HUES6 (cell line): ENCODE measurements around the gene DNAH8.
A peak's percentile ranks its signal among the peaks of the same experiment; 100 is the strongest.
"Not testable (repeated sequence)": the region's sequence is repeated elsewhere in the genome, so short reads cannot be mapped to it uniquely, and the experiment has no call there.

Experiments used
- H3K27ac ChIP-seq: 2 replicates; pipeline ENCODE4 v1.7.0; 2013; ENCODE audit warnings: low read depth, mild to moderate bottlenecking, low read length, inconsistent platforms
- H3K27me3 ChIP-seq: 2 replicates; pipeline ENCODE4 v1.6.1; 2013; ENCODE audit warnings: low read length; ENCODE audit not compliant: control insufficient read depth, insufficient read depth
- H3K36me3 ChIP-seq: 2 replicates; pipeline ENCODE4 v1.6.1; 2013; ENCODE audit warnings: low read length; ENCODE audit not compliant: control insufficient read depth, insufficient read depth
- H3K4me1 ChIP-seq: 2 replicates; pipeline ENCODE4 v1.6.1; 2013; ENCODE audit warnings: low read length; ENCODE audit not compliant: control insufficient read depth, insufficient read depth
- H3K4me3 ChIP-seq: 2 replicates; pipeline ENCODE4 v1.5.1; 2013; ENCODE audit warnings: low read depth, low read length
- H3K9ac ChIP-seq: one replicate; pipeline ENCODE4 v1.6.1; 2013; ENCODE audit warnings: mild to moderate bottlenecking, low read length
- H3K9me3 ChIP-seq: 2 replicates; pipeline ENCODE4 v1.6.1; 2013; ENCODE audit warnings: low read depth, low read length; ENCODE audit not compliant: control insufficient read depth, insufficient read depth

Gene DNAH8

DNA sequence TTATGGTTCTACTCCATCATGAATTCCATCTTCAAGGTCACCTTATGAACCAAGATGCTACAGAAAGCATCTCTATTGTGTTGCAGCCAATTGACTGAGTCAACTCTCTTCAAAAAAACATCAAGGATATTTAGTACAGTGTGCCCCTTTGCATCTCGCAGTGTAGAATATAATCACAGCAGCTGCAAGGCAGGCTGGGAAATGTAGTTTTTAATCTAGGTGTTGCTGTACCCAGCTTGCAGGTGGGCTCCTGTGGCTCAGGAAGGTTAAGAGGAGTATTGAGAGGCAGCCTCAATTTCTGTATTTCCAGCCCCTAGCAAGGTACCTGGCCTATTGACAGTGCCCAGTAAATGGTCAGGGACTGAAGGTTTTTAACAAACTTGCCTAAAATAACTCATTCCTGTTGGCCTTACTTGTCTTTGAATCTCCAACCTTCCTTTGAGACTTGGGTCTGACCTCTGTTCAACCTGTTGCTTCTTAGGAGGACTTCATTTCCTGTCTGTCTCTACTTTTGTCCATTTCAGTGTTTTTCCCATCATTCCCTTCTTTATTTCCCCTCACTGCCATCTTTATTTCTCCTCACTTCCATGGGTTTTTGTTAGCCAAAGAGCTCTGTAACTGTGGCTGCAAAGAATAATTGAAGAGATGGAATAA is 150.5 kb downstream of the DNAH8 start:
- no peak overlapping the region for H3K4me3 ChIP-seq

DNA sequence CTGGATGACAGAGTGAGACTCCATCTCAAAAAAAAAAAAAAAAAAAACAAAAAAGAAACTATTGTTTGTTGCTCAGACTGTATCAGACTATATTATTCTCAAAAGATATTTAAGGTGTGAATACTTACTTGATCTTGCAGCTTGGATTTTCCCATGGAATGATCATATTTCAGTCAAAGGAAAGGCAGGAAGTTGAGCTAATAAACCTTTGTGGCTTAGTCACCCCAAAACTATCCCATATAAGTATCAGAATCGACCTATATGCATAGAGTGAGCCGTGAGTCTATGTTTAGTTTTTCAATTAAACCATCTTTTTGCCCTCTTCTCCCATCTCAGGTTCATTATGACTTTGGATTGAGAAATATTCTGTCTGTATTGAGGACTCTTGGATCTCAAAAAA is 152.6 kb downstream of the DNAH8 start:
- Histone ChIP-seq H3K4me3 (no peak overlapping the region), H3K4me1 (peaks cover 5% of the 10 kb centered on the region; the same call in 1 of the 2 replicates), H3K9me3 (no peaks in the 10 kb centered on the region)

More for the DNA sequence above, 150.5 kb downstream of the DNAH8 start:
- Histone ChIP-seq H3K27ac (no peak overlapping the region), H3K9me3 (no peaks in the 10 kb centered on the region), H3K9ac (no peak overlapping the region), H3K27me3 (no peaks in the 10 kb centered on the region), H3K36me3 (no peaks in the 10 kb centered on the region), H3K4me1 (no peaks in the 10 kb centered on the region)

DNA sequence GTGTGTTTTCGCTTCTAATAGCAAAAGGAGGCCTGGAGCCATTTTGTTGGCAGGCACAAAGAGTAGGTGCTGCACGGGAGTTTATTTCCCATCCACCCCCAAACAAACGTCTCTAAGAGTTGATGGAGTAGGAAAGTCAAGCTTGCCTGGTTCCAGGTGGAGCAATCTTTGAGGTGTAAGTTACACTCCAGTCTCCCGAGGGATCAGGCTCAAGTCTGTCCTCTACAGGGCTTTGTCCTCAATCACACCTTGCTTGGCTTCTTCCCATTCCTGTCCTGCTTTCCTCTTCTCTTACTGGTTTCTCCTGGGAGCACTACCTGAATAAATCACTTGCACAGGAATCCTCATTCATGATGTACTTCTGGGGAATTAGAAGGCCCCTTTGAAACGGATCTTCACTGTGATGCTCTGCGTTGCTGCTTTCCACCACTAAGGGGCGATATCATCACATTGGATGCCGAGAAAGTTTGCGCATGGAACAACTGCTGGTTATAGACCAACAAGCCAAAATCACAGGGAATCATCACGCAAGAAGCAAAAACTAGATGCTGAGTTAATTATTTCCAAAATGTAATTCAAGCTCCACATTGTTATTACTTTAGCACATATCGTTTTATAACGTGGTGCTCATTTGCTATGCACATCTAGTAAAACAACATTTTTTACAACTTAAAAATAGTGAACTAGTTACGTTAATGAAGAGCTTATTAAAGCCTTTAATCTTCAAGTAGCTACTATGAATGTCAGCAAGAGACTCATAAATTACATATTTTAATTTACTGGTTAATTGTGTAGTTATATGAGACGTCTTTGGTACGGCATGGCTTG is 156.8 kb downstream of the DNAH8 start:
- Histone ChIP-seq H3K36me3 (no peaks in the 10 kb centered on the region), H3K9me3 (no peaks in the 10 kb centered on the region), H3K27ac (no peak overlapping the region), H3K4me1 (peaks cover 11% of the 10 kb centered on the region; the same call in 1 of the 2 replicates), H3K27me3 (no peaks in the 10 kb centered on the region), H3K9ac (no peak overlapping the region), H3K4me3 (no peak overlapping the region)

More for the DNA sequence above, 152.6 kb downstream of the DNAH8 start:
- no peaks in the 10 kb centered on the region for H3K27me3 ChIP-seq
- H3K36me3 ChIP-seq = no peaks in the 10 kb centered on the region
- no peak overlapping the region for H3K9ac ChIP-seq
- H3K27ac ChIP-seq = no peak overlapping the region

DNA sequence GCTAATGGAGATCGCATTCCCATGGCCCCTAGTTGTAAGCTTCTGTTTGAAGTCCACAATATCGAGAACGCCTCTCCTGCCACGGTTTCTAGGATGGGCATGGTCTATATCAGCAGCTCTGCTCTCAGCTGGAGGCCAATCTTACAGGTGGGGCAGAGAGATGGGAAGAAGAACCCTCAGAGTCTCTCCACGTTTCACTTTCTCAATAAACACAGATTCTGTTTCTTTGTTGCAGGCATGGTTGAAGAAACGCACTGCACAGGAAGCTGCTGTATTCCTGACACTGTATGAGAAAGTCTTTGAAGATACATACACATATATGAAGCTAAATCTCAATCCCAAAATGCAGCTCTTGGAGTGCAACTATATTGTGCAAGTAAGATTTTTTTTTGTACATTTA is 157.9 kb downstream of the DNAH8 start:
- H3K27me3 ChIP-seq = no peaks in the 10 kb centered on the region
- H3K4me3 ChIP-seq = no peak overlapping the region
- no peaks in the 10 kb centered on the region for H3K36me3 ChIP-seq
- no peaks in the 10 kb centered on the region for H3K9me3 ChIP-seq
- no peak overlapping the region for H3K9ac ChIP-seq
- H3K4me1 ChIP-seq = peaks cover 11% of the 10 kb centered on the region; the same call in 1 of the 2 replicates
- no peak overlapping the region for H3K27ac ChIP-seq

DNA sequence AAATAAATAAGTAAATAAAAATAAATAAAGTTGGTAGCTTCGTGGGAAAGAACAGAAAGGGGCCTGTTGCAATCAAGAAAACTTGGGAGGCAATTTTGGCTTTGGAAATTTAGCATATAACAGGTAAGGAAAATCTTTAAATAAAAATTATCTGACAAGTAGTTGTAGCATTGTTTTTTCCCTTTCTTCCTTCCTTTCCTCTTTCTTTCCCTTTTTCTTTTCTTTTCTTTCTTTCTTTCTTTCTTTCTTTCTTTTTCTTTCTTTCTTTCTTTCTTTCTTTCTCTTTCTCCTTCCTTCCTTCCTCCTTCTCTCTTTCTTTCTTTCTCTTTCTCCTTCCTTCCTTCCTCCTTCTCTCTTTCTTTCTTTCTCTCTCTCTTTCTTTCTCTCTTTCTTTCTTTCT is 158.7 kb downstream of the DNAH8 start:
- H3K4me3 ChIP-seq, H3K9me3 ChIP-seq, H3K36me3 ChIP-seq, H3K27ac ChIP-seq, H3K27me3 ChIP-seq, H3K9ac ChIP-seq: not testable (repeated sequence)
- peaks cover 11% of the 10 kb centered on the region; the same call in 1 of the 2 replicates for H3K4me1 ChIP-seq

DNA sequence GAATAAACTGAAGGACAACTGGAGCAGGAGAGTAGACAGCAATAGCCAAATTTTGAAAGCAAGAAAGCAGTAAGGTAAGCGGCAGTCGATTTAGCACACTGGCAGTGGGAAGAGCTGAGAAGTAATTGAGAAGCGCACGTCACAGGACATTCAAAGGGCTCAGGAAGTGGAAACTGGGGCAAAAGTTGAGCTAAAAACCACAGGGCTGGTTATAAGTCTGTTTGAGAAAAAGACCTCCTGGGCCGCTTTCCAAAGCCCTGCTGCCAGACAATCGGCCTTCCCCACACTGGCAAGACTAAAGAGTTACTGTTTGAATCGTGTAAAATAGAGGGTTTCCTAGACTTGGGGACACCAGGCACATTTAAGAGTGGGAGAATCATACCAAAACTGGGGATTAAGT is 161.4 kb downstream of the DNAH8 start:
- Histone ChIP-seq H3K27ac (no peak overlapping the region), H3K4me3 (no peak overlapping the region), H3K9me3 (no peaks in the 10 kb centered on the region; the same call in 1 of the 2 replicates)

DNA sequence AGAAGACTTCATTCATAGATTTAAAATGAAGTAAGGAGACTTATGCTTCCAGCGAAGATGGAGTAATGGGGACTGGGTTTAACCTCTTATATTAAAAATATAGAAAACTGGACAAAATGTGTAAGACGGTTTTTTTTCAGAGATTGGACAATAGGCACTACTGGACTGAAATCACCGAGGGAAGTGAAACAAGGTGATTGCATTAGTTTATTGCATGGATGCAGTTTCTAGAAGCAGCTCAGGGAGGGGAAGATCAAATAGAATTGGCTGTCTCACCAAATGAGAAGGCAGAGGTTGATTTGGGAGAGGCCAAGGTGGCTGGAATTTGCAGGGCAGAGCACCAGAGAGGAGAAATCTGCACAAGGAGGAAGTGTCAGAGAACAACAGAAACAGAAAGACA is 162.6 kb downstream of the DNAH8 start:
- Histone ChIP-seq H3K9ac (no peak overlapping the region), H3K27me3 (no peaks in the 10 kb centered on the region)

More for the DNA sequence above, 161.4 kb downstream of the DNAH8 start:
- Histone ChIP-seq H3K9ac (no peak overlapping the region), H3K27me3 (no peaks in the 10 kb centered on the region), H3K4me1 (peaks cover 11% of the 10 kb centered on the region; the same call in 1 of the 2 replicates), H3K36me3 (no peaks in the 10 kb centered on the region)

DNA sequence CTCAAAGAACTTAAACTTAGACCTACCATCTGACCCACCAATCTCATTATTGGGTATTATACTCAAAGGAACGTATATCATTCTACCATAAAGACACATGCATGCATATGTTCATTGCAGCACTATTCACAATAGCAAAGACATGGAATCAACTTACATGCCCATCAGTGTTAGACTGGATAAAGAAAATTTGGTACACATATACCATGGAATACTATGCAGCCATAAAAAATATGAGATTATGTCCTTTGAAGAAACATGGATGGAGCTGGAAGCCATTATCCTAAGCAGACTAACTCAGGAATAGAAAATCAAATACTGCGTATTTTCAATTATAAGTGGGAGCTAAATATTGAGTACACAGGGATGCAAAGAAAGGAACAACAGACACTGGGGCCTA is 167.0 kb downstream of the DNAH8 start:
- Histone ChIP-seq H3K9me3 (no peaks in the 10 kb centered on the region; the same call in 1 of the 2 replicates), H3K4me1 (no peaks in the 10 kb centered on the region), H3K27ac (no peak overlapping the region), H3K4me3 (no peak overlapping the region), H3K9ac (no peak overlapping the region), H3K36me3 (no peaks in the 10 kb centered on the region), H3K27me3 (no peaks in the 10 kb centered on the region)

More for the DNA sequence above, 162.6 kb downstream of the DNAH8 start:
- Histone ChIP-seq H3K4me3 (no peak overlapping the region), H3K36me3 (no peaks in the 10 kb centered on the region), H3K4me1 (peaks cover 6% of the 10 kb centered on the region; the same call in 1 of the 2 replicates), H3K27ac (no peak overlapping the region), H3K9me3 (no peaks in the 10 kb centered on the region; the same call in 1 of the 2 replicates)

DNA sequence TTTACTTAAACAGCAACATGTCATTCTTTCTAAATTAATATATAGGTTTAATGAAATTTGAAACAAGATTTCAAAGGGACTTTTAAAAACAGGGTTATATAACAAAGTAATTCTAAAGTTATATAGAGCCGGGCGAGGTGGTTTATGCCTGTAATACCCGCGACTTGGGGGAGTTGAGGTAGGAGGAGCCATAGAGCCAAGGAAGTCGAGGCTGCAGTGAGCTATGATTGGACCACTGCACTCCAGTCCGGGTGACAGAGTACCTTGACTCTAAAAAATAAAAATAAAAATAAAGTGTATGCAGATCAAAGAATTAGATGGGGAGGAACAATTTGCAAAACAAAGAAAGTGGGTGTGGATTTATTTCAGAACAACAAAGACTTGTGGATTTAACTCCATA is 182.4 kb downstream of the DNAH8 start:
- no peaks in the 10 kb centered on the region for H3K27me3 ChIP-seq
- no peaks in the 10 kb centered on the region for H3K9me3 ChIP-seq
- H3K9ac ChIP-seq = no peak overlapping the region
- H3K36me3 ChIP-seq = no peaks in the 10 kb centered on the region
- no peak overlapping the region for H3K4me3 ChIP-seq
- no peak overlapping the region for H3K27ac ChIP-seq
- H3K4me1 ChIP-seq = peaks cover 9% of the 10 kb centered on the region

DNA sequence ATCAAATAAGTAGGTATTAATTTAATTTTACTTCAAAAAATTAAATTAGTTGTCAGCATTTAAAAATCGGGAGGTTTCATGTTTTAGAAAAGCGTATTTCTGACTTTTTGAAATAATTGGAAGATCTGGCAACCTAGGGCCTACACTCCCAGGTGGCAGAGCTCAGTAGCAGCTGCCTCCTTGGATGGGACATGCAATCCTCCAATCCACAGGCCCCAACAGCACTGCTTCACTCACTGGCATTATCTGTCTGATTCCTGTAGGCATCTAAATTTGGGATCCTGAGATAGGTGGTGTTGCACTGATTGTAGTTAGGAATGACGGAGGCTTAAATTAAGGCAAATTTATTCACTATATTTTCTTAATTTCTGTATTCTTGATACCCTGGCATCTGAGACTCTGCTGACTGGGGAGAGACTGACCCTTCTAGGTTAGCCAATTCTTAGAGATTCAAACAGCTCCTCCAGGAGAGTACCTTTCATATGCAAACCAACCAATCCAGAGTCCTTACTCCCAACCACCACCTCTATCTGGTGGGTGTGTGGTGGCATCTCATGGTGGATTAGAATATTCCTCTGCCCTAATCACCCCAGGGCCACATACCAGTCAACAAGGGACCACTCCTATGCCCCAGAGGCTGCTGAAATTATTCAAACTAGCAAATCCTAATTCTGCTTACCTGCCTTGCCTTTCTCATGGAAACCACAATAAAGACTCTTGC is 186.9 kb downstream of the DNAH8 start:
- Histone ChIP-seq H3K4me1 (peaks cover 12% of the 10 kb centered on the region), H3K27ac (no peak overlapping the region), H3K9me3 (no peaks in the 10 kb centered on the region), H3K36me3 (no peaks in the 10 kb centered on the region), H3K27me3 (peaks cover 3% of the 10 kb centered on the region; the same call in 1 of the 2 replicates), H3K9ac (no peak overlapping the region), H3K4me3 (peak overlapping the region; percentile 25; the same call in 1 of the 2 replicates)
